NOMO-1 treated with DMSO at 0.1 percent for 48 hours (cell line): ENCODE data around the gene HTR4.

Experiments used
- DNase-seq: peaks from one replicate; lab custom pipeline; 2025; ENCODE audit not compliant: unreplicated experiment; lab: John Stamatoyannopoulos, UW

The HTR4 gene

DNA sequence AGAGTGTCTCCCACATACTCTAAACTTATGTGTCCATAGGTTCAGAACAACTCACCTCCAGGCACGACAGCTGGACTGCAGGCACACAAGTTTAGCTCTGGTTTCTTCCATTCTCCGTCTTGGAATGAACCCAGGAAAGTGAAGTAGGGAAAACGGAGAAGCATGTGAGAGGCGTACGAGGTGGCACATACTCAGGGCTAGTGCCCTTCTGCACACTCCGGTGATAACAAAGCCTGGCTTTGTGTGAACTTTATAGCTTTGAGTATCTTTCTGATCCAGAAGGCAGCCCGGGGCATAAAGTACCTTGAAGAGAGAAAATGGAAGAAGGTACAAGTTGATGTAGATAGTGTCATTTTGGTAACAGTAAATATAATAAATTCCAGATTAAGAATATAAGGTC is 11.1 kb upstream of the HTR4 start:
- DNase-seq = no peak

DNA sequence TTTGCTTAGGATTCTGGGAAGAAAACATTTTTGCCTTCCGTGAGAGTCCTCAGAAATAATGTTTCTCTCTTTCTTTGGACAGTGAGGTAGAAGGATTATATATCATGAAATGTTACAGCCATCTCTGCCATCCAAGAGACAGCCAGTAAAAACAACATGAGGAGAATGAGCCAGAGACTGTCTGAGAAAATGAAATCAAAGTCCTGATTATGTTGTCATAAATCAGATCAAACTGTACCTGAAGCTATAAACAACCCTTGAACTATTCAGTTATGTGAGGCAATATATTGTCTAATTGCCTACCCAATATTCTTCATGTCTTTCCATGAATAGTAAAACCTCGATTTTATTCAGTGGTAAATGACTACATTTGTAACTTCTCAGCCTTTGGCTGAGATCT is 9.2 kb upstream of the HTR4 start:
- no peak for DNase-seq

DNA sequence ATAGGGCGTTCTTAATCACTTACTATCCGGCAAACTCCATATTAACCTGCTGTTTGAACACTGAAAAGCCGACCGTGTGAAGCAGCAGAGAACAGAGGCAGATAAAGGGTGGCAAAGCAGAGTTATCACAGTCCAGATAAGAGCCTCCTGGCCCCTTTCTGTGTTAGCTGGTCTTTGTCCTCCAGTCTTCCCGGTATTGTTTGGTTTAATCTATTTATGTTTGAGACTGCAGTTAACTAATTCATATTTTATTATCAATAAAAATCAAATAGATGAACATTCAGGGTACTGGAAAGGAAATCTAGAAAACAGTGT is 6.0 kb upstream of the HTR4 start:
- no peak for DNase-seq

DNA sequence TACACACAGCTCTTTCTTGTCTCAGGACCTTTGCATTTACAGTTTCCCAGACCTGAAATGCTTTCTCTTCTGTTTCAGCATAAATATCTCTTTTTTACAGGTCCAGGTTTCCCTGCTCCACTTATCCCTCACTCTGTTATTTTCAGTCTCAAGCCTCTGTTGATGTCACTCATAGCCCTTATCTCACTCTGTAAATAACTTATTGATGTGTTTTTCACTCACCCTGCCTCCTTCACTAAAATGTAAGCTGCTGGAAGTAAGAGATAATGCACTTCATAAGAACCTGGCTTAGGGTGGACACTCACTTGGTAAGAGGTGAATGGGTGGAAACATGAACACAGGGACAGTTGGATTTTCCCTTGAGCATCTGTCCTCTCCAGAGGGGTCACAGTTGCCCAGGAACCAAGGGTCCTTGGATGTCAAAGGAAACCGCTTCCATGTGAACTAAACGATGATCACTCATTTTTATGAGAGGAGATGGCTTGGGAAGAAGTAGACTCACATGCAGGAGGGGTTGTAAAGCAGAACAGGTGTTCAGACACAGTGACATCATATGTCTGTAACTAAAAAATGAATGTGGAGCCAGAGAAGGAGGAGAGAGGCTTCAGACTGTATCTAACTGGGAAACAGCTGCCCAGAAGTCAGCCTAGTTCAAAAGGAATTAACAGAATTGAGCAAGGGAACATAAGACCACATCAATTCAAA is 5.5 kb upstream of the HTR4 start:
- DNase-seq = no peak

DNA sequence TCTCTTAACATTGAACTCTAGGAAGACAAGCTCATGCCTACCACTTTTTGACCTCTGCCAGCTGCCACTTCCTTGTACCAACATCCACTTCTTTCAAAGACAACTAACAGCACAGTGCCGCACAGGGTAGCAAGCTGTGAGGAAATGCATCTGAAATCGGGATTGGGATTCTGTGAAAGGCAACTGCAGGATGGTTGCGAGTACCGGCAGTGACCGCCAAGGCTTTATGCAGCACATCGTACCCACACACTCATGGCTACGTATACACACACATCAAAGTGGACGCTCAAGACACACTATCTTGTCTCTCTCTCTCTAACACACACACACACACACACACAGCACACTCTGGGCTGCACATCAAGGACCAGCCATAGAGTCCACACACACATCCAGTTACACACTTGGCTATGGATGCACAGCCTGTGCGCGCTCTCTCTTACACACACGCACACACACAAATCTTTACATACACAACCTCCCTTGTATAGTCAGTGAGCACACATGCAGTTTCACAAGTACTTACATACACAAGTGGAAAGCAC is 964 bp downstream of the HTR4 start:
- DNase-seq = no peak

DNA sequence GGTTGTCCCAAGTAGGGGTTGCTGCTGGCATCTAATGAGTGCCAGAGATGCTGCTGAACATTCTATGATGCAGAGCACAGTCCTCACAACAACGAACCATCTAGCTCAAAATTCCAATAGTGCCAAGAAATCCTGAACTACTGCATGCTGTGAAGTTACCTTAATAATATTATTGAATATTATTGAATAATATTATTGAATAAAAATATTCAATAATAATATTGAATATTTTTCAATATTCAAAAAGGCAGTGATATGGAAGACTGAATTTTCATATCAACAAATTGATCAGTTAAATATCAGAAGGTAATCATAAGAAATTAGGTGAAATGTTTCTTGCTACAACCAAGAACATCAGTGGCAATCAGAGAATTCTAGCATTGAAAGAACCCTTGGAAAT is 2.8 kb downstream of the HTR4 start:
- DNase-seq = no peak

DNA sequence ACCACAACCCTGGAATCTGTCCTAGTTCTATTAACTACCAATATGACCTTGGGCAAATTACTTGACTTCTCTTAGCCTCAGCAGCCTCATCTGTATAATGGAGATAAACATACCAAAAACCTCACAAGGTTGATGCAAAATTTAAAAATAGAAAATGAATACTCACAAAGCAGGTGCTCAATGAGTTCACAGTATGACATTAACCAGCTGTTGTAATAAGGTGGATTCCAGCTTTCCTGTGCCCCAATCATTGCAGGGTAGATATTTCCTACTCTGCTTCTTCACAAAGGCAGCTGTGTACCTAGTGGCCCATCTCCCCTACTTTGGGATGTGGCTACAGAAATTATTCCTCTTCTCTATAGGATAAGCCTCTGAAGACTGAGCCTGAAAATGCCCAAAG is 8.8 kb downstream of the HTR4 start:
- DNase-seq = no peak

DNA sequence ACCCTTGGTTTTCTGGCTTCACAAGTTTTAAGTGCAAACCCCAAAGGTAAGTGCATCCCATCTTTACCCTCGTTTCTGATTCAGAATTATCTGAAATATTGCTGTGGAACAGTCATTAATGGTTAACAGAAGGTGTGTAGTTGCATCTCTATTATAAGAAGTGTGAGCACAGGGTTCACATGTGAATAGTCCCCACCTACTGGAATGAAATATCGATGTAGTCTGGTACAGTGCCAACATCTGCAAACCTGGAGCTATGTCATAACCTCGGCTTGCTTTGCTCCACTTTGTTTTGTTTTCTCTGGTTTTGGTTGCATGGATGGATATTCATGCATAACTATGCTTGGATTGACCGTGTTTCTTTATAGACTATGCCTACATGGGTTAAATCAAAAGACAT is 12.6 kb downstream of the HTR4 start:
- no peak for DNase-seq

DNA sequence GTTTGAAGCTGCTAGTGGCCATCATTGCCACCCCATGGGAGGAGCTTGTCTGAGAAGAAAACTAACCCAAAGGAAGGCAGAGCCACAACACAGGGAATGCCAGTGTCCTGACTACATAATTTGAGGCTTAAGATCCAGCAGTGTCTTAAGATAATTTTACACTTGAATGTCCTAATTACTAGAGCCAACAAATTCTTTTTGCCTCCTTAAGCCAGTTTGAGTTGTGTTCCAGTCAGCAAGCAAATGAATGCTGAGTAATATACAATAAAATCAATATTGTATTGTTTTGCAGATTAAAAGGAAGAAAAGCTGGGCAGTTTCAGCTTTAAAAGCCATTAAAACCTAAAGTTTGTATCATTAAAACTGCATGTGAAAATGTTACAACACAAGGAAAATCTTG is 13.9 kb downstream of the HTR4 start:
- no peak for DNase-seq

DNA sequence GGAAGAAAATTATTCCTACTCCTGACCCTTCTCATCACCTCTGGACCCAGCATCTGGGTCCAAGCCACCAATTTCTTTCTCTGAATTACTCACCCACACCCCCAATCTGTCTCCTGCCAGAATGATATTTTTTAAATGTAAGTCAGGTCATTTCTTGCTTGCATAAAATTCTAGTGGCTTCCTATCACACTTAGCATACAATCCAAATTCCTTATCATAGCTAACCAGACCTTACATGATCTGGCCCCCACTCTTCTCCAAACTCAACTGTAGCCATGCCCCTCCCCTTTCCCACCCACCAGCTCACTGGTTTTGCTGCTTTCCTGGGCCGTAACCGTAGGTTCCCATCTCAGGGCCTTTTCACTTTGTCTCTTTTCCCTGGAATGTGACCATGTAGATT is 15.2 kb downstream of the HTR4 start:
- no peak for DNase-seq

DNA sequence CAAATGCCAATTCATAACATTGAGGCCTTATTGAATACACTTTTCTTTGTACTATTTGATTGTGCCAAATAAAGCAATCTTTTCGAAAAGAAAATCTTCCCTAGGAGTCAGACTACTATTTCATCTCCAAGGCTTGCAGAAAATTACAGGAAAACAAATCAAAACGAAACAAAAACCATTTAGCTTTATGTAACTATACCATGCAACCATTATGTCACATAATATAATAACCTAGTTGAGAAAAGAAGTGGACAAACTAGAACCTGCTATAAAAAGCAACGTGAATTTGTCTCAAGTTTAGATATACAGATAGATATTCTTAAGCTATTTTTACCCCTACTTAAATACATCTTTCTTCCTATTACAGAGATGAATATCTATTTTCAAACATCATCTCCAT is 18.0 kb downstream of the HTR4 start:
- no peak for DNase-seq

DNA sequence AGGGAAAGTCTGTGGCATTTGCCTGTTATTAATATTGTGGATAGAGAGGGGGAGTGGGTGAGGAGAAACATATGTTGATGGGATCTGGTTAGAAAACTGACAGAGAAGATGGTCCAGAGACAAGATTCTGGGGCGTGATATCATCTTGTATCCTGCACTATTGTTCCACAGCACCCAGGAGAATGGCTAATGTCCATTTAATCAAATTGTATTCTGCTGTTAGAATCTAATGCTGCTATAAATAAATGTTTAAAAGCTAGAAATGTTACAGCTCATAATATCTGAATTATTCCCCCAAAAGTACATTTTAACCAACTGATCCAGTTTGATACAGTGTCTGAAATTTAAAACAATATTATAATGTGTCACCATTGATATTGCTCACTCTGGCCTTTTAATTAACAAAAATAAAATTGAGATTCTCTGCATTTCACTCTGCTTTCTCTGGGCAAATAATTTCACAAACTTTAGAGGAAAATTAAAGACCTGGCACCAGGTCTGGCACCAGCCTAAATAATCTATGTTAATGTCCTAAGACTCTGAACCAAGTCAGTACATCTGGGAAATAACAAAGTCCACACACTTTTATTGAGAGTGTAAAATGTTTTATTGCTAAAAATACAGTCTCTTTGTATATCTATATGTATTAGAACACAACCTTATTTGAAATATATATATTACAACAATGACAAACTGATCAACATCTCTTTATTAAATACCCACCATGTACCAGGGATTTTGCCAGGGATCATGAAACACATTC is 18.8 kb downstream of the HTR4 start:
- no peak for DNase-seq

DNA sequence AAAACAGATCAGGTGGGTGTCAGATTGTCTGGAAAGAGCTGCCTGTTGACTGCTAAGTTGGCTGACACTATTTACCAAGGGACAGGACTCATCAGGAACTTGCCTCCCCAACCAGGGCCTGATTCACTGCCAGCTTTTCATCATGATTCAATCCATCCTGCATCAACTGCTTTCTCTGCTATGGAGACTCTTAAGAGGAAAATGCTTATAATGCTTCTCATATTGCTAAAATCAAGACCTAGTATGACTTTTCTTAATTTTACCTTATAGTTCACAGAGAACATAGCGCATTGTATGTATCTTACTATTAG is 21.3 kb downstream of the HTR4 start:
- DNase-seq = no peak

DNA sequence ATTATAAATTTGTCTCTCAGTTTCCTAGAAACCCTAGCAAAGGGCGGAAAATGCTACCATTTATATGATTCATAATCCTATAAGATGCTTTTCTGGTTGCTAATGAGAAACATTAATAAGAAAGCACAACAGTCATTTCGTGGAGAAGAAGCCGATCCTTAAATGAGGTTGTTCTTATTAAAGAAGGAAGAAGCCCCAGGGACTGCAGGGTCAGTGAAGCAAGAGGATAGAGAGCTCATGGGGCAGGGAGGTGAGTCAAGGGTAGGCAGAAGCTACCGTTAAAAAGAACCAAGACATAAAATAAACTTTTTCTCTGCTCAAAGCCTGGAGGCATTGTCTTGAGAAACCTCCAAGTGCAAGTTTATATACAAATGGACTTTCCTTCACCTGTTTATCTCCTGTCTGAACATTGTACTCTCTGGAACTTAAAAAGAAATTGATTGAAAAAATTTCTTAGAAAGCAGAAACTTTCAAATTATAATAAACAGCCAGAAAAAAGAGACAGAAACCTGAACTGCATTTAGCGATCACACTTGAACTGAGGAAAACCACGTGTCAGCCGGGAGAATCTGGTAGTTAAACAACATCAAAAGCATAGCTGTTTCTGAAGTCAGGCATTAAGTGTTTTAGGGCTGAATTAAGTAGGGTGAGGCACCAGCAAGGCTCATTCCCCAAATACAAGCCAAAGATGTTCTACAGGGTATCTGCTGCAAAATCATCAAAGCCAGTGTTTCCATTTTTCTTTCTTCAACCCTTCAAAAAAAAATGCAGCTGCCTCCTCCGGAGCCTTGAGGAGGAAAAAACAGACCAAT is 21.9 kb downstream of the HTR4 start:
- no peak for DNase-seq

DNA sequence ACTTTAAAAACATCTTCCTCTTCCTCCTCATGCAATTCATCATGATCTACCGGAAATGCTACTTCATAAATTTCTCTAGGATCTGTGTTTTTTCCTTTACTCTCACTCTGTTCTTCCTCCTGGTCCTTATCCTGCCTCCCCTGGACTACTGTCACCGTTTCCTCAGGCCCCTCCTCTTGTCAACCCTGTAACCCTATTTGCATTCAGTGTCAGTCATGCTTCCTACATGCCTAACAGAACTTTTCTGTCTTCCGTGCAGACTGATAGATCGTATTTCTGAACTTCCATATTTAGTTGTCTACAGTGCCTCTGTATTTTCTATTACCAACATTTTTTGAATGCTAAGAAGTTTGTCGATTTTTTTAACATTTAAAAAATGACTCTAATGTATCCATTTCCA is 27.3 kb downstream of the HTR4 start:
- no peak for DNase-seq

DNA sequence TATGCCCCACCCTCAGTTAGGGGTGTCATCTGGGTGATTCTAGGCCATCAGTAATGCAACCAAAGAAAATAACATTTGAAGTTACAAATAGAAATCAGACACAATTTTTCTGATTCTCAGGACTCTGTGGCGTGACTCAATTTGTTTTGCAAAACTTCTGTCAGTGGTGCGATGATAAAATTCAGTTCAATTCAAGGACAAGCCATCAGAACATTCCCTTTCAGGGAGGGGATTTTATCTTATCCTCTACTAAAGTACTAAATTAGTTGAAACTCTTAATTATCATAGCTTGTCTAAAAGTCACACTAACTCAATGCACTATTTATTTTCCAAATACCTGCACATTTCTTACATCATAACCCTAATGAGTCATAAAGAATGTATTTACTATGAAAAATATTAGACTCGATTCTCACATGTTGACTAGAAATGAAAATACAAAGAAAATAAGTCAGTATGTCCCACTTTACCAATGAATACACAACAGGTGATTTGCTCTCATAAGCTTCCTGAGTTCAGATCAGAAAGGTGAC is 28.2 kb downstream of the HTR4 start:
- no peak for DNase-seq

DNA sequence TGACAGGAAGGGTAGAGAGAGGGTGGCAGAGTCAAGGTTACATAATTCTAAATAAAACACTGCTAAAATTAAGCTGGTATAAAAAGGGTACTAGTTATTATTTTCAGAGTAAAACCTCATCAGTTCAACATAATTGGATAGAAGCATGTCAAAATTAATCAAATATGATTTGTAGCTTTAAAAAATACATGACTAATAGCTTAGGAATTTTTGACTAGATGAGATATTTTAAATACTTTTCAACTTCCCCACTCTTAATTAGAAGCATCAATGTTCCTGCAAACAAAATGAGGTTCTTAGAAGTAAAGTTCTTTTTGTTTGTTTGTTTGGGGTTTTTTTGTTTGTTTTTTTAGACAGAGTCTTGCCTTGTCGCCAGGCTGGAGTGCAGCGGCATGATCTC is 29.1 kb downstream of the HTR4 start:
- DNase-seq = no peak

DNA sequence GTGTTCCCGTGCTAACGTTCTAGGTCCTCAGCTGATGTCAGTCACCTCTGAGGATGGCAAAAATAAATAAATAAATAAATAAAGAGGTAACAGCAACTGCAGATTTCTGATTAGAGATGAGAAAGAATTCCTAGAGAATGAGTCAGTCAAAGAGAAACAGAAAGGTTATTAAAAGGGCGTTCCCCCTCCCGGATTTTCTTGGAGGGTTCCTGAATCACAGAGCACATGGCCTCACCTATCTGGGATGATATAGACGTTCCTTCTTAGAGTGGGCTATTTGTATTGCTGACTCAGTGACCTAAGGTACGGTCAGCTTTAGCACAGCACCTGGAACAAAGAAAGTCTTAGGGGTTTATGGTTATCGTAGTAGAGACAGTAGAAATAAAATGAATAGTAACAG is 30.6 kb downstream of the HTR4 start:
- no peak for DNase-seq

DNA sequence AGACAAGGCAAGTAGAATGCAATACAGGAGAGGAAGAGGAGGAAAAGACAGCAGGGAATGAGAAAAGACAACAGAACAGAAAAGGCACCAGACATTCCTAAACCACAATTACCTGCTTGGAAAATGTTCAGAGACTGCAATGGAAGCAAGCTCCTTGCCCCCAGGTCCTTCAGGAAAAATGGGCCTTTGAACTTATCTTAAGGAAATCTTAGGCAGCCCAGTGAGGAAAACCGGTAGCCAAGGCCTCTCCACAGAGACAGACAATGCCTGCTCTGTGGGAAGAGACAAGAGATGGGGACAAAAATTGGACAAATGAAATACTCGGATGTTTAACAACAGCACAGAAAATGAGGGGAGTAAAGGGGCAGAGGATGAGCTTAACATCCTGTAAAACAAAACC is 31.2 kb downstream of the HTR4 start:
- DNase-seq = no peak

DNA sequence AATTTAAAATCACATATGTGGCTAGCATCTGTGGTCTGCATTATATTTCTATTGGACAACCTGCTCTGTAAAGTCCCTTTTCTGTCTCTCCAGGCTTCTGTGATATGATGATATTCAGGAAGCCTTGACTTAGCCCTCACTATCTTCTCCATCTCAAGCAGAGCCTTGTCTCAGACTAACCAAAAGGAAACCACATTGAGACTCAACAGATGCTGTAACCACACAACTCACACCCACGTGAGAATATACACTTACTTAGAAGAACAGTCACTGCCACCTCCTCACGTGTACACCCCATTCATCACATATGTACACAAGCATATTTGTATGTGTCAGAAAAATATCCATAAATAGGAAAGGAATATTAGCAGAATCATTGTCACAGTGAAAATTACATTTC is 33.6 kb downstream of the HTR4 start:
- DNase-seq = no peak

DNA sequence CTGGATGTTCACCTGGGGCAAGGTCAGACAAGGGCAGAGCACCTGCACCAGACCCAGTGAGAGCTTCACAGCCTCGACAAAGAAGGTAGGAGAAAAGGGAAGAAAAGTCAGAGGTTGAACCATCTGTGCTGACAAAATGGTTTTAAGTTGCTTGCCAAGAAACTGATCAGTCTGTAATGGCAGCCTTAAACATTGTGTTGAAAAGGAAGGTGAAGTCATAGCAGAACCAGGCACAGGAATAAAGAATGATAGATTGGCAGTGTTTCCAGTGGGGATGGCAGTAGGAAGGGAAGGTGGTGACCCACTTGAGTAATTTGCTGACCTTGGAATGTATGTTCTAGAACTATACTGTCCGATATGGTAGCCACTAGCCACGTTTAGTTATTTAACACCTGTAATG is 34.2 kb downstream of the HTR4 start:
- no peak for DNase-seq

DNA sequence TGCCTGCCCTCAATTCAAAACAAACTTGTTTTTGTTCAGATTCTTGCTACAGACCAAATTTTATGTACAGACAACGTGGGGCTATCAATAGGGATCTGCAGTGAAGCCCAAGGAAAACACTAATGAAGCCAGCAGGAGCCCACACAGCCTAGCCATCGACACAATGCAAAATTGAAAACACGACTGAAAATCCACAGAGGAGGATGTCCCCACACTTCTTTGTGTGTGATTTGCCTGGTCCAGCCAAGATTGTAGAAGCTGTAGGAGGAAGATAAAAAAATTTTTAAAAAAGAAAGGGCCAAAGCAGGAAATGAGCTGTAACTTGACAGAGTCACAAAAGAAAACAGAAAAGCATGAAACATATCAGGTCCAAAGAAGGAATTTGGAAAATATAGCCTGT is 34.8 kb downstream of the HTR4 start:
- no peak for DNase-seq
